Measurements from ENCODE around the gene GANC.

DNA sequence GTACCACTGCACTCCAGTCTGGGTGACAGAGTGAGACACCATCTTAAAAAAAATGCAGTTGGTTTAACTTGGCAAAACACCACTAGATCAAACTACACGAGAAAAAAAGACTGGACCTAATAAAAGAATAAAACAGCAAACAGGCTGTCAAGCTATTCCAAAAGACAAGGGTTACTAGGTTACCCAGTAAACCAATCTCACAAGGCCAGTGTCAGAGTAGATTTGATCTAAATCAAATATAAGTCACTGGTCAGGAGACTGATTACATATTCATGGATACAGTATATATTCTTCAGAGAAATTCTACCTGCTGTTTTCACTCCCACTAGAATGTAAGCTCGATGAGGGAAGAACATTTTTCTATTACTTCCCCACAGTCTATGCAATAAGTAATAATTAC, 2.5 kb upstream of the GANC start:
- TF ChIP-seq, protein P1, sequence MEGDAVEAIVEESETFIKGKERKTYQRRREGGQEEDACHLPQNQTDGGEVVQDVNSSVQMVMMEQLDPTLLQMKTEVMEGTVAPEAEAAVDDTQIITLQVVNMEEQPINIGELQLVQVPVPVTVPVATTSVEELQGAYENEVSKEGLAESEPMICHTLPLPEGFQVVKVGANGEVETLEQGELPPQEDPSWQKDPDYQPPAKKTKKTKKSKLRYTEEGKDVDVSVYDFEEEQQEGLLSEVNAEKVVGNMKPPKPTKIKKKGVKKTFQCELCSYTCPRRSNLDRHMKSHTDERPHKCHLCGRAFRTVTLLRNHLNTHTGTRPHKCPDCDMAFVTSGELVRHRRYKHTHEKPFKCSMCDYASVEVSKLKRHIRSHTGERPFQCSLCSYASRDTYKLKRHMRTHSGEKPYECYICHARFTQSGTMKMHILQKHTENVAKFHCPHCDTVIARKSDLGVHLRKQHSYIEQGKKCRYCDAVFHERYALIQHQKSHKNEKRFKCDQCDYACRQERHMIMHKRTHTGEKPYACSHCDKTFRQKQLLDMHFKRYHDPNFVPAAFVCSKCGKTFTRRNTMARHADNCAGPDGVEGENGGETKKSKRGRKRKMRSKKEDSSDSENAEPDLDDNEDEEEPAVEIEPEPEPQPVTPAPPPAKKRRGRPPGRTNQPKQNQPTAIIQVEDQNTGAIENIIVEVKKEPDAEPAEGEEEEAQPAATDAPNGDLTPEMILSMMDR (IDR thresholded peaks at IDR 0.05; ENCODE audit: low read length) = no peak
- TF ChIP-seq EZH2 (optimal IDR thresholded peaks at IDR 0.05; ENCODE audit: low read depth, low read length) (no peak), EZH2phosphoT487 (IDR thresholded peaks at IDR 0.05; ENCODE audit: low read length) (no peak)

Data from MM.1S (cell line).